Dermis blood vessel endothelial cell (primary cell): Measurements from ENCODE around the gene XIRP2. TPM values are rescaled to one million over a fixed set of nuclear protein-coding genes. Genes with fewer than 3 reads are reported as not detected.
A peak's percentile ranks its signal among the peaks of the same experiment; 100 is the strongest.
"Not testable (repeated sequence)": the region's sequence is repeated elsewhere in the genome, so short reads cannot be mapped to it uniquely, and the experiment has no call there.

Source experiments
- DNase-seq: peaks from one replicate; pipeline ENCODE4 v3.0.0; 2010
- total RNA-seq: library from RNA; depleted of rRNA; stranded (reverse); fragments of >200 nt; gene quantifications from 2 replicates; pipeline ENCODE4 v1.2.3, GENCODE V29; 2014

XIRP2 gene
- total RNA-seq, 1 donor from 2014 or later = not detected

- DNase-seq = no peak
Observed at GRCh38 chr2:167052825-167053224, 164.5 kb downstream of the XIRP2 start.

DNA sequence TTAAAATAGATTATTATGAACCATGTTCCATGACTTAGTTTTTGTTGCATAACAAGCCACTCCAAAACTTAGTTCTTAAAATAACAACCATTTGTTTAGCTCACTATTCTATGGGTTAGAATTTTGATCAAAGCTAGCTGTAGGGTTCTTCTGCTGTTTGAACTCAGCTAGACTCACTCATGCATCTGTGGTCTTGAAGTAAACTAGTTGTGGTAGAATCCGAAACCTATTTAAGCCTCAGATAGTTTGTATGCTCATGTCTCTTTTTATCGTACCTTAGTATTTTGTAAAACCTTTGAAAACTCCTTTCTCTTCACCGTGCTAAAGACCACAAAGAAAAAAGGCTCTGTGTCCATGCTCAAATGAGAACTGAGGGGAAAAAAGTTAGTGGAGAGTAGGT is 166.6 kb downstream of the XIRP2 start:
- no peak for DNase-seq

- DNase-seq = no peak
Observed at GRCh38 chr2:167057446-167057845, 169.2 kb downstream of the XIRP2 start.

DNA sequence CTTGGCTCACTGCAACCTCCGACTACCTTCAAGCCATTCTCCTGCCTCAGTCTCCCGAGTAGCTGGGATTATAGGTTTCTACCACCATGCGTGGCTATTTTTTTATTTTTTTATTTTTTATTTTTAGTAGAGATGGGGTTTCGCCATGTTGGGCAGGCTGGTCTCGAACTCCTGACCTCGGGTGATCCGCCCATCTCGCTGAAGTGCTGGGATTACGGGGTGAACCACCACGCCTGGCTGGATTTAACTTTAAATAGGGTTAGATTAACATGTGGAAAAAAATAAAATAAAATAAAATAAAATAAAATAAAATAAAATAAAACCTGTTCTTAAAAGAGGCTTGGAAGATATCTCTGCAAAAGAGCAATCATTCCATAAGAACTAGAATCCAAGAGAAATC is 170.9 kb downstream of the XIRP2 start:
- no peak for DNase-seq

DNA sequence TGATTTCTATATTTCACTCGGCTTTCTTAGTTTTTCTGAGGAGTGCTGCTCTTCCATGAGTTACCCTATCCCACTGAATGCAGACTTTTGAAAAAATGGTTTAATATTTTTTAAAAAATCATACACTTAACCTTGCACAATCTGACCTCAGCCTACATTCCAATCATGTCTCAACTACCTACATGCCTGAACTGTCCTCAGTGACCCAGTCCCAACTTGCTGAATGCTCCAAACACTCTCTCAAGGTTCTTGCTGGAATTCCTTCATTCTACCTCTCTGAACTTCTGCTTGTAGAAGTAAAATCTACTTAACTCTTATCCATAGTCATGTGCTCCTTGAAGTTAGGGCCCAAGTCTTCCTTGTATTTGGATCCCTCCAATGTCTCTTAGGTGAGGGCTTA is 181.6 kb downstream of the XIRP2 start:
- DNase-seq = no peak

DNA sequence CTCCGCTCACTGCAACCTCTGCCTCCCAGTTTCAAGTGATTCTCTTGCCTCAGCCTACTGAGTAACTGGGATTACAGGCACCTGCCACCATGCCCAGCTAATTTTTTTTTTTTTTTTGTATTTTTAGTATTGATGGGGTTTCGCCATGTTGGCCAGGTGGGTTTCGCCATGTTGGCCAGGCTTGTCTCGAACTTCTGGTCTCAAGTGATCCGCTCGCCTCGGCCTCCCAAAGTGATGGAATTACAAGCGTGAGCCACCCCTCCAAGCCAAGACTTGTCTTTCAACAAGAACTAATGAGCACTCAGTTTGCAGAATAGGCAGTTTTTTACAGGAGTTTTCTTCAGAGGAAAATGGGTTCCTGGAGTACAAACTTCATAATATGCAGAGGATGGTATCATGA is 187.4 kb downstream of the XIRP2 start:
- DNase-seq = not testable (repeated sequence)

DNA sequence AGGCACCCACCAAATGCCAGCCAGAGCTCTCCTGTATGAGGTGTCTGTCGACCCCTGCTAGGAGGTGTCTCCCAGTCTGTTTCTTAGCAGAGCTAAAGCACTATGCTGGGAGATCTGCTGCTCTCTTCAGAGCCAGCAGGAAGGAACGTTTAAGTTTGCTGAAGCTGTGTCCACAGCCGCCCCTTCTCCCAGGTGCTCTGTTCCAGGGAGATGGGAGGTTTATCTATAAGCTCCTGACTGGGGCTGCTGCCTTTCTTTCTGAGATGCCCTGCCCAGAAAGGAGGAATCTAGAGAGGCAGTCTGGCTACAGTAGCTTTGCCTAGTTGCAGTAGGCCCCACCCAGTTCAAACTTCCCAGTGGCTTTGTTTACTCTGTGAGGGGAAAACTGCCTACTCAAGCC is 210.7 kb downstream of the XIRP2 start:
- not testable (repeated sequence) for DNase-seq

DNA sequence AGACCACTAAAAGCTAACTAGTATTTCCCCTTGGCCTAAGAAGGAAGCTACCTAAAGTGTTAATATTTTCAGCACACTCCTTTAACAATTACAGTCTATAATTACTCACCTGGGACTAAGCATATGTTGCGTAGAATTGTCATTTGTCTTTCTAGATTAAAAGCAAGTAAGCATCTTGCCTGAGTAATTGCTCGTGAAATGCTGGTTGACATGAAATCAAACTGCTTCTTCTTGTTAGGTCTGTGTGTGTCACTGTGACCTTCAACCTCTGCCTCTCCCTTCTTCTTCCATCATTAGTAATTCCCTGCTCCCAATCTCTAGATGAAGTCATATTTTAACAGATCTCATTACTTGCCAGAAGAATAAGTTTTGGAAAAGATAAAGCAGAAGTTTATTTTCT is 212.2 kb downstream of the XIRP2 start:
- no peak for DNase-seq

GRCh38 chr2:167103028-167103756 is 214.9 kb downstream of the XIRP2 start:
- DNase-seq = no peak

DNA sequence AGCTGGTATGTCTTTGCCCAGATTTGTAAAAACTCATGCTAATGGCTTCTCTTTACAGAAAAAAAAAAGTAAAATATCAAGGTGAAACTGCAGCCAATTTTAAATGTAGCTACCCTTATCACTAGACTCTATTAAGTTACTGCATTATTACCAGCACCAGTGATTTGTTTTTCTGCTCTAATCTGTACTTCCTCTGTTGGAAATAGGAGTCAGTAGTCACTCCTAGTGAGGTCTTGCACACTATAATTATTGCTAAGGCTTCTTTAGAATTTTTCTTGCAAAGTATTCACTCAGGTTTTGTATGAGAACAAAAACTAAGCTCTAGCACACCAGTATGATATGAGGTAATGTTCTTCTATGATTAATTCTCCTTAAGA is 215.5 kb downstream of the XIRP2 start:
- no peak for DNase-seq

DNA sequence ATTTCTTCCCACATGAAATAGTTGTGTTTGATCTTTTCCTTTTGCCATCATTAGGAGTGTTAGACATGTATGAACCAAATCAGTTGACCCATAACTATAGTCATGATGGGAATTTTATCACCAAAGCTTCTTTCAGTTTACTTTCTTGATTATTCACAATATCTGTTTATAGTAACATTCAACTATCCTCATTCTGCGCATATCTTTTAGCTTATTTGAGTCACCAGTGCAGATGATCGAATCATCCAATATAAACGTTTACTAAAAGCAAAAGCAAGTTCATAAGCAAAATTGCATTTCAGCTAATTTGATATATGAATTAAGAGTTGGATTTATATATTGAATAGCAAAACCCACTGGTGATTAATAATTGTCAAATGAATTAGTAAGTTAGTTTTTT is 216.4 kb downstream of the XIRP2 start:
- DNase-seq = no peak

DNA sequence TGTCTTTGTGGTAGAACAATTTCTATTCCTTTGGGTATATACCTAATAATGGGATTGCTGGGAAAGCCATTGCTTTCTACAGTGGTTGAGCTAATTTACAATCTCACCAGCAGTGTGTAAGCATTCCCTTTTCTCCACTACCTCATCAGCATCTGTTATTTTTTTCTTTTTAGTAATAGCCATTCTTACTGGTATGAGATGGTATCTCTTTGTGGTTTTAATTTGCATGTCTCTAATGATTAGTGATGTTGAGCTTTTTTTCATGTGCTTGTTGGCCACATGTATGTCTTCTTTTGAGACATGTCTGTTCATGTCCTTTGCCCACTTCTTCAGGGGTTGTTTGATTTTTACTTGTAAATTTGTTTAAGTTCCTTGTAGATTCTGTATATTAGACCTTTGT is 221.4 kb downstream of the XIRP2 start:
- not testable (repeated sequence) for DNase-seq

- DNase-seq = no peak
Observed at GRCh38 chr2:167110345-167110744, 222.1 kb downstream of the XIRP2 start.

DNA sequence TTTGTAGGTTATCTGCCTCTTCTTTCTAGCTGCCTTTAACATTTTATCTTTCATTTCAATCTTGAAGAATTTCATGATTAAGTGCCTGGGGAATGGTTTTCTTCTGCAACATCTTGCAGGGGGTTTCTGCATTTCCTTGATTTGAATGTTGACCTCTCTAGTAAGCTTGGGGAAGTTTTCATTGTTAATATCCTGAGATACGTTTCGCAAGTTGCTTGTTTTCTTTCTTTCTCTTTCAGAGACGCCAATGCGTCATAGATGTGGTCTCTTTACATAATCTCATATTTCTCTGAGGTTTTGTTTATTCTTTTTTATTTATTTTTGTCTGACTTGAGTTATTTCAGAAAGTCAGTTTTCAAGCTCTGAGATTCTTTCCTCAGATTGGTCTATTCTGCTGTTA is 225.7 kb downstream of the XIRP2 start:
- DNase-seq = no peak

DNA sequence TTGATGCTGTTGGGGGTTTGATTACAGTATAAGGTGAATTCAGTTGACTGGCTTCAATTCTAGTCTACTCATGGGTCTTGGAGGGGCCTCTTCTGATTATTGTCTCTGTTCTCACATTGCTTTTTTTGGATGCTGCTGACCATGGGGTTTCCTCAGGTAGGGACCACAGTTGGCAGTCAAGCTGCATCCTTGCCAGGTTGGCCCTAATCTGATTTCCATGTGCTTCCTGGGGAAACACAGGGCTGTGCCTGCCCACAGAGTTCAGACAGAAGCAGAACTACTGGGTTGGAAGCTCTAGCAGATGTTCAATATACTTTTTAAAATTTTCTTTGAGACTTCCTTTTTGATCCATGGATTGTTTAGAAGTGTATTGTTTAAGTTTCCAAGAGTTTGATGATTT is 227.3 kb downstream of the XIRP2 start:
- DNase-seq = no peak

GRCh38 chr2:167122389-167122788 is 234.1 kb downstream of the XIRP2 start:
- DNase-seq = peak; percentile 2

DNA sequence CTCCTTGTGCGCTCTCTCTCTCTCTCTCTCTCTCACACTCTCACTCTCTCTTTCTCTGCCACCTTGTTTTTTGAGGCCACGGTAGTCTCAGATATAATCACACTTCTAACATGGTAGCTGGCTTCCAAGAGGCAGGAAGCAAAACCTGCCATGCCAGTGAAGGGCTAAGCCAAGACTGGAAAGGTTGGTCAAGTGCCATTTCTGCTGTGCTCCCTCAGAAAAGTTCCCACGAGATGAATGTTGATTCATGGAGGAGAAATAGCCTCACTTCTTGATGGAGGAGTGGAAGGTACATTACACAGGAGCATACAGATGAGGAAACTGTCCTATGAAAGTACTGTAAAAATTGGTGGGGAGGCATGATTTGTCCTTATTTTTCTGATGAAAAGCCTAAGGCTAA is 237.9 kb downstream of the XIRP2 start:
- DNase-seq = no peak

- DNase-seq = peak; percentile 23
Observed at GRCh38 chr2:167127135-167127534, 238.9 kb downstream of the XIRP2 start.

DNA sequence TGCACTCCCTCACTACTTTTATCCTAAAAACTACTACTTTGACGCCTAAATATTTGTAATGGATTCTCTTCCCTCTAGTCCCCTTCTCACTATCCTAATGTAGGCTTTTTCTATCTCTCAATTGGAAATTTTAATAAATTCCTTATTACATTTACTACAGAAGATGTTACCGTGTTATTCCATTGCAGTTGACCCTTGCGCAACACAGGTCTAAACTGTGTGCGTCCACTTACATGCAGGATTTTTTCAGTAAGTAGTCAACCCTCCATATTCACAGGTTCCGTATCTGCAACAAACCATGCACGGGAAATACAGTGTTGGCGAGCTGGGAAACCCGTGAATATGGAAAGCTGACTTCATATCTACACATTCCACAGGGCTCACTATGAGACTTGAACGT is 239.8 kb downstream of the XIRP2 start:
- no peak for DNase-seq

DNA sequence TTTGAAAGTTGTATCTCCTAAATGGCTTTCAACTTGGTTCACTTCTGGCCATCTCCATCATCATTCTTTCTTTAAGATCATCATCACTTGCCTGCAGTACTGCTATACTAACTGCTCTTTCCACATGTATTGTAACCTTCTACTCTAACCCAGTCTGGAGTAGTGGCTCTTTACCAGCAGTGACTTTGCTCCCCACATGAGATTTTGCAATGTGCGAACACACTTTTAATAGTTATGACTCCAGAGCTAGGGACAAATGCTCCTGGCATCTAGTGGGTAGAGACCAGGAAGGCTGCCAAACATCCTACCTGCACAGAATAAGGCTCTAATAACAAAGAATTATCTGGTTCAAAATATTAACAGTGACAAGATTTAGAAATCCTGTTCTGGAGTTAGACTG is 243.8 kb downstream of the XIRP2 start:
- no peak for DNase-seq

- DNase-seq = no peak
Observed at GRCh38 chr2:167132906-167133555, 244.8 kb downstream of the XIRP2 start.

- no peak for DNase-seq
Observed at GRCh38 chr2:167133614-167134013, 245.3 kb downstream of the XIRP2 start.

DNA sequence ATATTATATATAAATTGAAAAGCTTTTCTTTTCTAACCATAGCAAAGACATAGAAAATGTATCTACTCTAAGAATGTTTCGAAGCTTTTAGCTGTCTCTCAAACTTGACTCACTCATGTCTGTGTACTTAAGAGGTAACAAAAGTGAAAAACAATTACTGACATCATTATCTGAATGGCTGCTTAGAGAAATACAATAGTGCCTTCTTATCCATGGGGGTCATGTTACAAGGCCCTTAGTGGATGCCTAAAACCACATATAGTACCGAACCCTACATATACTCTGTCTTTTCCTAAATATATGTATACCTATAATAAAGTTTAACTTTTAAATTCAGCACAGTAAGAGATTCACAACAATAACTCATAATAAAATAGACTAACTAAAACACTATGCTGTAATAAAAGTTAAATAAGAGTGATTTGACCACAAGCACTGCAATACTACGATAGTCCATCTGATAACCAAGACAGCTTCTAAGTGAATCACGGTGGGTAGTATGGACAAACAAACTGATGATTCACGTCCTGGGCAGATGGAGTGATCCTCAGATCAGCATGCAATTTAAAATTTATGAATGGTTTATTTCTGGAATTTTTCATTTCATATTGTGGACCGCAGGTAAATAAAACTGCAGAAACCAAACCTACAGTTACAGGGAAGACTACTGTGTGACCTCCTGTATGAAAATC is 246.2 kb downstream of the XIRP2 start:
- peak; percentile 19 for DNase-seq

DNA sequence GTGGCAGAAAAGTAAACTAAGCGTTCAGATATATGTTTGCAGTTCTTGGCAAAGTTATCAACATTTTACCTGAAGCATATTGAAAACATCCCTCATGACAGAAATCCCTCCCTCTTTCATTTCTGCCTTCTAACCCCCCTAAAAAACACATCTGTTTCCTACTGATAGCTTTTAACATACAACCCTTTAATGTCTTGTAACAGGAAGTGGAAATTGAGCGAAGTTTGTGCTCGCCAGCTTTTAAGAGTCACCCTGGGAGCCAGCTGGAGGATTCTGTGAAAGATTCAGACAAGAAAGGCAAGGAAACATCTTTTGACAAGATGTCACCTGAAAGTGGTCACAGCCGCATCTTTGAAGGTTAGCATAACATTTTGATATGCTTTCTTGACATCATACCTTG is 247.4 kb downstream of the XIRP2 start:
- DNase-seq = peak; percentile 34
